Measurements from ENCODE around the gene MBTD1.

DNA sequence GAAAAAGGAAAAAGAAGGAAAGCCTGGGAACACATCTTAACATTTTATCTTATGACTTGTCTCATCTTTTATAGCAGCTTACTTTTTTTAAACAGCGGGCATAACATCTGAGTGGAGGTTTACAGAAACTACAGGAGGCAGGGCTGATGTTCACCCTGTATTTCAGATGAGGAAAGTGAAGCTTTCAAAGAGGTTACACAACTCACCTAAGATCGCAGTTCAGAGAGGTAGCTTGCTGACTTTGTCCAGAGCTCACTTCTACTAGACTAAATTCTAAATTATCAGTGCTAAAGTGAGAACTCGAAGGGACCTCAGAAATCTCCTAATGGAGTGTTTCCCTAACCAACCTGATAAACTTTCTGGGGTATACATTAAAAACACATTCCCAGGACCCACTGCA is 3.7 kb downstream of the MBTD1 start:
- TF ChIP-seq ZNF274 (IDR thresholded peaks at IDR 0.05; ENCODE audit: low read depth, low read length) (no peak), YY1 (IDR thresholded peaks at IDR 0.05; ENCODE audit: insufficient read depth, insufficient read length) (no peak), SUZ12 (IDR thresholded peaks at IDR 0.05; ENCODE audit: extremely low read depth, insufficient read depth, insufficient read length) (no peak)

Measured in NT2/D1 (cell line).